SK-N-SH (cell line): ENCODE data around the gene NADSYN1. TPM values are rescaled to one million over a fixed set of nuclear protein-coding genes. Genes with fewer than 3 reads are reported as not detected.

Source experiments
- CTCF ChIA-PET: fragments of 300-600, 350-600 bp; formaldehyde crosslinking; extraction: SDS; loops from one replicate; lab custom pipeline; 2021; lab: Yijun Ruan, JAX
- POLR2A ChIA-PET: fragments of 350-600 bp; sonication (Branson Sonifier 250); formaldehyde crosslinking; extraction: SDS; loops from one replicate; lab custom pipeline; 2020; ENCODE audit warnings: antibody characterized with exemption, inconsistent platforms; lab: Yijun Ruan, JAX
- DNase-seq: peaks from one replicate; pipeline ENCODE4 v3.0.0; 2012
- H2AFZ ChIP-seq: fragments of 200-600 bp; sonication (generic); 2 replicates; pipeline ENCODE4 v1.8.1; 2016; ENCODE audit warnings: antibody characterized with exemption, mild to moderate bottlenecking, low read depth
- H3F3A ChIP-seq: fragments of 200-600 bp; sonication (generic); replicated peaks from 2 replicates; pipeline ENCODE3; 2016; ENCODE audit warnings: antibody characterized with exemption, mild to moderate bottlenecking; ENCODE audit not compliant: insufficient read depth
- H3K27ac ChIP-seq, 2 experiments: fragments of 200-500 bp in 1 of 2; fragments of 200-600 bp in 1 of 2; sonication (Bioruptor generic) in 1 of 2; sonication (generic), shearing (Covaris generic) in 1 of 2; 2 replicates each; pipeline versions ENCODE4 v1.5.1 to v1.6.1; 2014 to 2016; ENCODE audit warnings: low read depth in 2 of 2, inconsistent platforms in 1 of 2, low read length in 1 of 2, mild to moderate bottlenecking in 1 of 2, mixed read lengths in 1 of 2
- H3K27me3 ChIP-seq: fragments of 200-600 bp; sonication (generic), shearing (Covaris generic); 2 replicates; pipeline ENCODE4 v1.6.1; 2016; ENCODE audit warnings: mixed run types; ENCODE audit not compliant: insufficient read depth
- H3K36me3 ChIP-seq, 2 experiments: fragments of 200-500 bp in 1 of 2; fragments of 200-600 bp in 1 of 2; sonication (Bioruptor generic) in 1 of 2; sonication (generic) in 1 of 2; replicated peaks in 1 of 2; 2 replicates each; pipeline versions ENCODE3 to v1.5.1; 2014 to 2016; ENCODE audit warnings: low read length in 1 of 2, mild to moderate bottlenecking in 1 of 2; ENCODE audit not compliant: insufficient read depth in 2 of 2, control insufficient read depth in 1 of 2
- H3K4me1 ChIP-seq, 2 experiments: fragments of 200-500 bp in 1 of 2; fragments of 200-600 bp in 1 of 2; sonication (Bioruptor generic) in 1 of 2; sonication (generic), shearing (Covaris generic) in 1 of 2; 2 replicates each; pipeline versions ENCODE4 v1.5.1 to v1.6.1; 2014 to 2016; ENCODE audit warnings: low read depth in 1 of 2, low read length in 1 of 2, mixed run types in 1 of 2; ENCODE audit not compliant: insufficient read depth in 2 of 2, control insufficient read depth in 1 of 2
- H3K4me2 ChIP-seq: fragments of 200-600 bp; sonication (generic), shearing (Covaris generic); 2 replicates; pipeline ENCODE4 v1.6.1; 2017; ENCODE audit warnings: mixed run types
- H3K4me3 ChIP-seq, 2 experiments: fragments of 200-500 bp in 1 of 2; fragments of 200-600 bp in 1 of 2; sonication (Bioruptor generic) in 1 of 2; sonication (generic), shearing (Covaris generic) in 1 of 2; 2 replicates each; pipeline versions ENCODE4 v1.5.1 to v1.8.1; 2014 to 2016; ENCODE audit warnings: low read depth in 2 of 2, inconsistent platforms in 1 of 2, low read length in 1 of 2, mild to moderate bottlenecking in 1 of 2, mixed read lengths in 1 of 2, moderate library complexity in 1 of 2
- H3K79me2 ChIP-seq: fragments of 200-600 bp; sonication (generic); 2 replicates; pipeline ENCODE4 v1.8.1; 2017; ENCODE audit warnings: mild to moderate bottlenecking; ENCODE audit not compliant: insufficient read depth
- H3K9ac ChIP-seq: fragments of 200-600 bp; sonication (generic); 2 replicates; pipeline ENCODE4 v1.6.1; 2017; ENCODE audit warnings: mixed run types
- H3K9me2 ChIP-seq: fragments of 200-600 bp; sonication (generic); 2 replicates; pipeline ENCODE4 v1.6.1; 2017; ENCODE audit warnings: mixed run types
- H3K9me3 ChIP-seq: fragments of 200-600 bp; sonication (generic); 2 replicates; pipeline ENCODE4 v1.6.1; 2017; ENCODE audit warnings: mixed run types, mild to moderate bottlenecking, moderate library complexity
- H4K20me1 ChIP-seq: fragments of 200-600 bp; sonication (generic); 2 replicates; pipeline ENCODE4 v1.6.1; 2017; ENCODE audit warnings: mild to moderate bottlenecking, mixed run types; ENCODE audit not compliant: insufficient read depth
- CHD2 ChIP-seq: fragments of 150-350 bp; IDR thresholded peaks from 2 replicates; pipeline ENCODE4 v1.6.1; 2018; ENCODE audit warnings: low read length; ENCODE audit not compliant: partially characterized antibody
- CTCF ChIP-seq: fragments of 200-600 bp; sonication (generic); IDR thresholded peaks from 2 replicates; pipeline ENCODE4 v1.6.1; 2017; ENCODE audit warnings: antibody characterized with exemption, mild to moderate bottlenecking, moderate library complexity
- ELF1 ChIP-seq: IDR thresholded peaks from 2 replicates; pipeline ENCODE4 v1.4.0; 2012
- EZH2phosphoT487 ChIP-seq: fragments of 200-600 bp; sonication (generic); IDR thresholded peaks from 2 replicates; pipeline ENCODE4 v1.6.1; 2017; ENCODE audit warnings: low read depth, mixed run types, mild to moderate bottlenecking, antibody characterized with exemption, moderate library complexity, borderline replicate concordance
- FOSL2 ChIP-seq: IDR thresholded peaks from 2 replicates; pipeline ENCODE4 v1.4.0; 2012; ENCODE audit warnings: low read depth, mild to moderate bottlenecking, moderate library complexity, borderline replicate concordance
- FOXM1 ChIP-seq: IDR thresholded peaks from 2 replicates; pipeline ENCODE4 v1.4.0; 2012; ENCODE audit warnings: low read depth, mild to moderate bottlenecking
- GATA2 ChIP-seq: sonication (generic); formaldehyde crosslinking; IDR thresholded peaks from 2 replicates; pipeline ENCODE4 v1.5.0; 2020; ENCODE audit warnings: mild to moderate bottlenecking, missing genetic modification reagents
- NRF1 ChIP-seq: IDR thresholded peaks from 2 replicates; pipeline ENCODE4 v1.6.1; 2012; ENCODE audit warnings: low read depth, mild to moderate bottlenecking, low read length
- PBX3 ChIP-seq: IDR thresholded peaks from 2 replicates; pipeline ENCODE4; 2012
- POLR2AphosphoS5 ChIP-seq: IDR thresholded peaks from 2 replicates; pipeline ENCODE4 v1.6.1; 2012; ENCODE audit warnings: low read depth, low read length
- RAD21 ChIP-seq: IDR thresholded peaks from 2 replicates; pipeline ENCODE4 v1.6.1; 2012; ENCODE audit warnings: mild to moderate bottlenecking, low read length
- RCOR1 ChIP-seq: fragments of 150-350 bp; IDR thresholded peaks from 2 replicates; pipeline ENCODE4 v1.6.1; 2017; ENCODE audit warnings: antibody characterized with exemption, low read length
- RFX5 ChIP-seq: IDR thresholded peaks from 2 replicates; pipeline ENCODE4 v1.6.1; 2012; ENCODE audit warnings: mild to moderate bottlenecking, improper control_type of control experiment, low read length
- RXRA ChIP-seq: IDR thresholded peaks from 2 replicates; pipeline ENCODE4 v1.4.0; 2012; ENCODE audit warnings: low read depth, mild to moderate bottlenecking, borderline replicate concordance
- SIN3A ChIP-seq: IDR thresholded peaks from 2 replicates; pipeline ENCODE4 v1.6.1; 2012; ENCODE audit warnings: low read depth, mild to moderate bottlenecking, low read length, moderate library complexity, borderline replicate concordance
- SMC3 ChIP-seq: IDR thresholded peaks from 2 replicates; pipeline ENCODE4 v1.6.1; 2012; ENCODE audit warnings: low read depth, low read length, improper control_type of control experiment
- TAF1 ChIP-seq: IDR thresholded peaks from 2 replicates; pipeline ENCODE4 v1.6.1; 2012; ENCODE audit warnings: low read depth, mild to moderate bottlenecking, low read length, moderate library complexity, borderline replicate concordance
- TCF12 ChIP-seq: IDR thresholded peaks from 2 replicates; pipeline ENCODE4 v1.4.0; 2012
- TEAD4 ChIP-seq: IDR thresholded peaks from 2 replicates; pipeline ENCODE4 v1.4.0; 2012; ENCODE audit warnings: mild to moderate bottlenecking, borderline replicate concordance; ENCODE audit not compliant: insufficient read depth
- USF2 ChIP-seq: fragments of 150-350 bp; IDR thresholded peaks from 2 replicates; pipeline ENCODE4 v1.6.1; 2017; ENCODE audit warnings: antibody characterized with exemption, low read length, low read depth, borderline replicate concordance
- YY1 ChIP-seq: IDR thresholded peaks from 2 replicates; pipeline ENCODE4 v1.4.0; 2012; ENCODE audit warnings: low read depth, mild to moderate bottlenecking
- ZBTB33 ChIP-seq: IDR thresholded peaks from 2 replicates; pipeline ENCODE4 v1.4.0; 2012; ENCODE audit warnings: low read depth, borderline replicate concordance
- WGBS: methylation state at CpG from one replicate; pipeline ENCODE4 v1.1.6; 2017; ENCODE audit warnings: low lambda C conversion rate; 5-methylcytosine and 5-hydroxymethylcytosine counted together
- polyA plus RNA-seq, 3 experiments: library from polyadenylated mRNA; depleted of rRNA; stranded (reverse); fragments of >200 nt; gene quantifications; 2 replicates each; pipeline ENCODE4 v1.2.3, GENCODE V29; 2012

The NADSYN1 gene
- polyA plus RNA-seq, 1 of the 3 experiments (the other 2 are of a cell fraction) = 62.5 TPM

- TF ChIP-seq USF2 (no peak), PBX3 (no peak), EZH2phosphoT487 (no peak), CHD2 (no peak), GATA2 (CRISPR knock-in tag) (no peak), NRF1 (no peak), RAD21 (no peak), TAF1 (no peak), RXRA (no peak)
- TF ChIP-seq, all 33 proteins: peak for 0
These were observed 23.0 kb downstream of the NADSYN1 start (continued) for GRCh38 chr11:71476031-71476430.

GRCh38 chr11:71476926-71477640, 24.1 kb downstream of the NADSYN1 start:
- no peak overlapping the region for H2AFZ ChIP-seq
- peaks cover 3 to 81% of the 10 kb centered on the region in 2 experiments for H3K36me3 ChIP-seq
- no peak for DNase-seq
- ChIA-PET CTCF (no interaction called here), POLR2A (no interaction called here)
- no peaks in the 10 kb centered on the region for H3K9me2 ChIP-seq
- WGBS = 90% methylated on average over 30 of the region's 34 CpGs
- H3K4me1 ChIP-seq = no peaks in the 10 kb centered on the region
- no peaks in the 10 kb centered on the region for H3F3A ChIP-seq
- no peaks in the 10 kb centered on the region for H3K27me3 ChIP-seq
- no peak overlapping the region for H3K27ac ChIP-seq
- H3K9me3 ChIP-seq = no peaks in the 10 kb centered on the region
- no peaks in the 10 kb centered on the region for H4K20me1 ChIP-seq
- H3K79me2 ChIP-seq = no peaks in the 10 kb centered on the region
- H3K4me3 ChIP-seq = no peak overlapping the region
- no peak overlapping the region for H3K4me2 ChIP-seq
- TF ChIP-seq POLR2AphosphoS5 (no peak), TCF12 (no peak), YY1 (no peak), TEAD4 (no peak), EZH2phosphoT487 (no peak), SIN3A (no peak), RFX5 (no peak), CTCF (no peak), PBX3 (no peak), ZBTB33 (no peak), FOXM1 (no peak), ELF1 (no peak), FOSL2 (no peak), CHD2 (no peak), SMC3 (no peak), RCOR1 (no peak)
- H3K9ac ChIP-seq = no peak overlapping the region
